ENCODE data around the gene MAP3K2. TPM values are rescaled to one million over a fixed set of nuclear protein-coding genes. Genes with fewer than 3 reads are reported as not detected.
A peak's percentile ranks its signal among the peaks of the same experiment; 100 is the strongest.

MAP3K2 gene
- total and polyA plus RNA-seq, 2 of the 8 experiments (the other 6 are each of a cell fraction or from before 2014, with no cell fraction given): 2.0 to 23.2 TPM

DNA sequence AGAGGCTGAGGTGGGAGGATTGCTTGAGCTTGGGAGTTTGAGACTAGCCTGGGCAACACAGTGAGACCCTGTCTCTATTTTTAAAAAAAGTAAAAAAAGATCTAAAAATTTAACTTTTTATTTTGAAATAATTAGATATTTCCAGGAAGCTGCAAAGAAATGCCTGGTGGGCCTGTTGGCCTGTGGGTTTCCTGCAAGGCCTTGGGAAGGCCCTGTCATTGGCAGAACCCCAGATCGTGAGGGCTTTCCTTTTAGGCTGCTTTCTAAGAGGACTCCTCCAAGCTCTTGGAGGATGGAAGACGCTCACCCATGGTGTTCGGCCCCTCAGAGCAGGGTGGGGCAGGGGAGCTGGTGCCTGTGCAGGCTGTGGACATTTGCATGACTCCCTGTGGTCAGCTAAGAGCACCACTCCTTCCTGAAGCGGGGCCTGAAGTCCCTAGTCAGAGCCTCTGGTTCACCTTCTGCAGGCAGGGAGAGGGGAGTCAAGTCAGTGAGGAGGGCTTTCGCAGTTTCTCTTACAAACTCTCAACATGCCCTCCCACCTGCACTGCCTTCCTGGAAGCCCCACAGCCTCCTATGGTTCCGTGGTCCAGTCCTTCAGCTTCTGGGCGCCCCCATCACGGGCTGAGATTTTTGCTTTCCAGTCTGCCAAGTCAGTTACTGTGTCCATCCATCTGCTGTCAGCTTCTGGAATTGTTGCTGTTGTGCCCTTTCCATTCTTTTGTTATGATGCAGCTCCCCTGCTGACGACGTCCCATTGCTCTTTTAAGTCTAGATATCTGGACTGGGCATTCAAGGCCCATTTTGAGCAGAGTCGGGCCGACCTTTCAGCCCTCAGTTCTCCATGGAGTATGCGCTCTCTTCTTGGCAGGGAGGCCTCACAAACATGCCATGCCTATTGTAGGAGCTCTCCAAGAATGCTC is 37.1 kb upstream of the MAP3K2 start:
- TF ChIP-seq, protein P1, sequence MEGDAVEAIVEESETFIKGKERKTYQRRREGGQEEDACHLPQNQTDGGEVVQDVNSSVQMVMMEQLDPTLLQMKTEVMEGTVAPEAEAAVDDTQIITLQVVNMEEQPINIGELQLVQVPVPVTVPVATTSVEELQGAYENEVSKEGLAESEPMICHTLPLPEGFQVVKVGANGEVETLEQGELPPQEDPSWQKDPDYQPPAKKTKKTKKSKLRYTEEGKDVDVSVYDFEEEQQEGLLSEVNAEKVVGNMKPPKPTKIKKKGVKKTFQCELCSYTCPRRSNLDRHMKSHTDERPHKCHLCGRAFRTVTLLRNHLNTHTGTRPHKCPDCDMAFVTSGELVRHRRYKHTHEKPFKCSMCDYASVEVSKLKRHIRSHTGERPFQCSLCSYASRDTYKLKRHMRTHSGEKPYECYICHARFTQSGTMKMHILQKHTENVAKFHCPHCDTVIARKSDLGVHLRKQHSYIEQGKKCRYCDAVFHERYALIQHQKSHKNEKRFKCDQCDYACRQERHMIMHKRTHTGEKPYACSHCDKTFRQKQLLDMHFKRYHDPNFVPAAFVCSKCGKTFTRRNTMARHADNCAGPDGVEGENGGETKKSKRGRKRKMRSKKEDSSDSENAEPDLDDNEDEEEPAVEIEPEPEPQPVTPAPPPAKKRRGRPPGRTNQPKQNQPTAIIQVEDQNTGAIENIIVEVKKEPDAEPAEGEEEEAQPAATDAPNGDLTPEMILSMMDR (IDR thresholded peaks at IDR 0.05; ENCODE audit: control extremely low read depth in 1 of 3, insufficient read depth in 1 of 3, low read depth in 1 of 3, low read length in 3 of 3): no peak
- no peak for TF ChIP-seq JUND (IDR thresholded peaks at IDR 0.05; ENCODE audit: low read length)
- no peak for TF ChIP-seq POLR2AphosphoS5 (IDR thresholded peaks at IDR 0.05; ENCODE audit: low read depth, low read length)
- TF ChIP-seq GABPA (IDR thresholded peaks at IDR 0.05; ENCODE audit: borderline replicate concordance, insufficient read depth, low read length): no peak
- TF ChIP-seq SP1 (IDR thresholded peaks at IDR 0.05; ENCODE audit: low read depth, low read length): no peak
- no peak for TF ChIP-seq SIN3A (conservative IDR thresholded peaks at IDR 0.05 in 1 of 2, IDR thresholded peaks at IDR 0.05 in 1 of 2; ENCODE audit: low read depth in 1 of 2, low read length in 2 of 2)
- Histone ChIP-seq H2BK12ac (ENCODE audit: low read depth, low read length) (no peak overlapping the region), H3K4me3 (ENCODE audit: extremely low read depth in 1 of 4, insufficient read depth in 2 of 4, low read depth in 3 of 4, low read length in 4 of 4) (no peak overlapping the region), H3K9me3 (ENCODE audit: insufficient read depth in 2 of 2, low read depth in 1 of 2, low read length in 1 of 2) (no peaks in the 10 kb centered on the region), H2BK15ac (ENCODE audit: low read length) (peak overlapping the region; percentile 37; the same call in 1 of the 2 replicates), H3K4me2 (ENCODE audit: insufficient read depth in 1 of 2, low read depth in 2 of 2, low read length in 2 of 2) (no peak overlapping the region), H3K18ac (ENCODE audit: extremely low read depth, low read length) (no peak overlapping the region), H2BK120ac (replicated peaks; ENCODE audit: low read depth, low read length) (no peak overlapping the region), H2BK5ac (ENCODE audit: low read depth, low read length) (no peak overlapping the region), H4K20me1 (replicated peaks in 1 of 2; ENCODE audit: control insufficient read depth in 1 of 2, insufficient read depth in 2 of 2, low read length in 2 of 2) (peaks cover 0 to 2% of the 10 kb centered on the region in 2 experiments), H3K4me1 (replicated peaks in 1 of 4; ENCODE audit: control insufficient read depth in 3 of 4, insufficient read depth in 4 of 4, low read length in 3 of 4) (peaks cover 0 to 13% (median 5%) of the 10 kb centered on the region in 4 experiments; a peak in 5 of 7 replicates), H4K91ac (replicated peaks; ENCODE audit: insufficient read length, low read length) (no peak overlapping the region), H4K8ac (ENCODE audit: extremely low read depth, insufficient read depth, low read length) (no peak overlapping the region), H3K14ac (ENCODE audit: insufficient read length) (no peak overlapping the region), H4K5ac (ENCODE audit: insufficient read length, low read depth, low read length) (no peak overlapping the region), H3K56ac (replicated peaks; ENCODE audit: insufficient read length, low read depth, low read length) (no peak overlapping the region), H3K27ac (ENCODE audit: low read depth, low read length) (no peak overlapping the region), H3K23ac (ENCODE audit: insufficient read length) (no peak overlapping the region), H2AFZ (ENCODE audit: low read length) (no peak overlapping the region), H3K36me3 (ENCODE audit: control insufficient read depth in 2 of 4, insufficient read depth in 4 of 4, low read length in 3 of 4) (no peaks in the 10 kb centered on the region), H3K23me2 (ENCODE audit: low read depth, low read length) (peaks cover 12% of the 10 kb centered on the region), H3K4ac (replicated peaks; ENCODE audit: insufficient read length, low read depth, low read length) (no peak overlapping the region), H3K9ac (replicated peaks in 1 of 4; ENCODE audit: extremely low read depth in 1 of 4, low read depth in 3 of 4, low read length in 3 of 4) (no peak overlapping the region), H2AK5ac (ENCODE audit: low read depth, low read length) (no peak overlapping the region), H3K79me1 (ENCODE audit: low read depth, low read length) (no peaks in the 10 kb centered on the region), H2BK20ac (ENCODE audit: low read length) (no peak overlapping the region), H3K27me3 (replicated peaks in 1 of 4; ENCODE audit: control insufficient read depth in 3 of 4, extremely low read depth in 1 of 4, insufficient read depth in 3 of 4, low read length in 3 of 4) (peaks cover 0 to 29% (median 27%) of the 10 kb centered on the region in 4 experiments; a peak in 6 of 7 replicates), H3K79me2 (ENCODE audit: control insufficient read depth in 1 of 2, insufficient read depth in 2 of 2, low read length in 2 of 2) (no peaks in the 10 kb centered on the region)
- WGBS, 2 experiments (ENCODE audit: extremely low coverage in 1 of 2, insufficient coverage in 1 of 2, insufficient read length in 1 of 2, insufficient replicate concordance in 2 of 2, low coverage in 1 of 2, low lambda C conversion rate in 2 of 2, missing lambda C conversion rate in 1 of 2): 76% methylated on average over 13 of the region's 13 CpGs; no CpG with 5 or more reads in 1 of the 2 experiments
- peak in 1 of 2 experiments; percentile 40 for DNase-seq (ENCODE audit: low read depth in 1 of 2, low spot score in 2 of 2)
- ChIA-PET POLR2A (ENCODE audit: partially characterized antibody) (interaction anchor here (1.2 to 1.7 kb wide), 4 partner anchors 27 to 131 kb away, joined by 3 read pairs; partner anchors contain the start of gene ERCC3), CTCF (ENCODE audit: partially characterized antibody) (interaction anchor here (0.6 to 9.2 kb wide), 15 partner anchors 9 to 228 kb away, joined by 3 to 74 read pairs (median 5); partner anchors contain the start of gene PROC)
- no peak for FAIRE-seq
